Bronchial epithelial cell (primary cell): ENCODE results near the gene C5orf46. TPM values are rescaled to one million over a fixed set of nuclear protein-coding genes. Genes with fewer than 3 reads are reported as not detected.

ENCODE experiments used
- DNase-seq: peaks from one replicate; pipeline ENCODE4 v3.0.0-alpha.2; 2010; ENCODE audit warnings: low read depth
- FAIRE-seq: peaks from 2 replicates; lab custom pipeline; 2011; peaks lifted over from hg19 to GRCh38; lab: Jason Lieb, UNC
- H3K27me3 ChIP-seq: 2 replicates; pipeline ENCODE4 v1.5.1; 2011; ENCODE audit warnings: low read length; ENCODE audit not compliant: control insufficient read depth, insufficient read depth
- H3K36me3 ChIP-seq: 2 replicates; pipeline ENCODE4 v1.5.1; 2011; ENCODE audit warnings: low read length; ENCODE audit not compliant: control insufficient read depth, insufficient read depth
- H3K4me3 ChIP-seq: 2 replicates; pipeline ENCODE4 v1.5.1; 2011; ENCODE audit warnings: mild to moderate bottlenecking, low read depth, low read length, control low read depth
- CTCF ChIP-seq: IDR thresholded peaks from 2 replicates; pipeline ENCODE4 v1.5.1; 2011; ENCODE audit warnings: mild to moderate bottlenecking, moderate library complexity, low read length, control low read depth, inconsistent platforms; ENCODE audit not compliant: insufficient read depth, severe bottlenecking
- total RNA-seq: library from RNA; depleted of rRNA; stranded (reverse); fragments of >200 nt; gene quantifications from 2 replicates; pipeline ENCODE4 v1.2.1, GENCODE V29; 2014

Gene C5orf46
- total RNA-seq, 1 donor from 2014 or later, result not detected

DNA sequence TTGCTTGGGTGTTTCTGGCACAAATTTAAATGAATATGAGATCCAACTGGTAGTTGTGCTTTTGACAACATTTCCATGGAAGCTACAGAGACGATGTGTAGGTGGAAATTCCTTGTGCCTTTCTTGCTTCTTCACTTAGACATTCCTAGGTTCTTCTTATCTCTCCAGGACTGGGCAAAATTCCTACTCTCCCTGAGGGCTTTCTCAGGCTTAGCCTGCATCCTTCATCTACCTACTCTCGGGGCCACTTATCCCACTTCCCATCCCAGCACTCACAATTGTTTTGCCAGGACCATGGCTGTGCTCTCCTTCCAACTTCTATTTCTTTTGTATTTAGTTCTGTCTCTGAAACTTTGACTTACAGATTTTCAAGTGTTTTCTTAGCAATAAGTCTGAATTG is 57.1 kb downstream of the C5orf46 start:
- Histone ChIP-seq H3K36me3 (no peaks in the 10 kb centered on the region), H3K4me3 (no peak overlapping the region), H3K27me3 (no peaks in the 10 kb centered on the region)
- FAIRE-seq (no peak), DNase-seq (no peak)
- TF ChIP-seq CTCF, result no peak

DNA sequence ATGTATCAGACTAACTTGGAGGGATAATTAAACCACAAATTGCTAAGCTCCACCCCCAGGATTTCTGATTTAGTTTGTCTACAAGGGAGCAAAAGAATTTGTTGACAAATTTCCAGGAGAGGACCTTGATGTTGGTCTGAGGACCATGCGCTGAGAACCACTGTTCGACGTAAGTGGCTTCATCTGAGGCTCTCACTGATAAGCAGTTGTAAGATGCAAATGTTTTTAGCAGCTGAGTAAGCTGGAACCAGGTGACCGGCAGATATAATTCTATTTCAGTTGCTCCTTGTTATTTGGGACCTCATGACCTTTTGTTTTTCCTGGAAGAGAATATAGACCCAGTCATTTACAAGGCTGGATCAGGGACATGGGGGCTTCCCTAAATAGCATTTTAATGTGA is 60.7 kb downstream of the C5orf46 start:
- H3K4me3 ChIP-seq, result no peak overlapping the region
- peaks cover 1% of the 10 kb centered on the region for H3K27me3 ChIP-seq
- no peaks in the 10 kb centered on the region for H3K36me3 ChIP-seq
- no peak for TF ChIP-seq CTCF
- DNase-seq, result no peak
- no peak for FAIRE-seq

DNA sequence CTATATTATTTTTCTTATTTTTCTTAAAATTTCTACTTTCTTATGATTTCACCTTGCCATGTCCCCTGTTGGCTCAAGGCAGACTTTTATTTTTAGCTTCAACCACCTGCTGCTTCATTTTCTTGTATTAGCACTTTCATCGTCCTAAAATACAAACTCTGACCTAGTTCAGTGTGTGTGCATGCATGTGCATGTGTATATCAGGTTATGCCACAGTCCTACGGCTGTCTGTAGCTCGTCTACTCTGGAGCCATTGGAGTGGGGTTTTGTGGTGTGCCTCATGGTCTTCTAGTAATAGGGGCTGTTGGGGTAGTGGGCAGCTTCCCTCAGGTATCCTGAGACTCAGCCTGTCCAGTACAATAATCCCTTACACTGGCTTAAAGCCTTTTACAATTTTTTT is 61.5 kb downstream of the C5orf46 start:
- FAIRE-seq (no peak), DNase-seq (no peak)

DNA sequence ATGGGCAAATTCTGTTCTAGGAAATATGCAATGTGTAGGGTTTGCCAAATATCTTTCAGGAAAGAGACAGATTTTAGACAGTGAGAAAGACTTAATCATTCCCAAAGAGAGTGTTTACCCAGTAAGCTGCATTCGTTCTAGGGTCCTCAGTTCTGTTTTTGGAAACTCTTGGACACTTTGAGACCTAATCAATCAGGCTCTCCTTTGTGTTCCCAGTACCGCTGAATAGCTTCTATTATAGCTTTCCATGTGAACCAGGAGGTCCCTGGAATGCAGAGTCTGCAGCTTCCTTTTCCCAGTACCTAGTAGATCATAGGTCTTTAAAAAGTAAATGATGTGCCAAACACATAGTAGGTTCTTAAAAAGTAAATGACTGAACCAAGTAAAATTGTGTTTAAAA is 63.5 kb downstream of the C5orf46 start:
- DNase-seq, result no peak
- Histone ChIP-seq H3K36me3 (no peaks in the 10 kb centered on the region), H3K27me3 (peaks cover 1% of the 10 kb centered on the region), H3K4me3 (no peak overlapping the region)
- FAIRE-seq, result no peak
- TF ChIP-seq CTCF, result no peak

More for the DNA sequence above, 61.5 kb downstream of the C5orf46 start:
- Histone ChIP-seq H3K36me3 (no peaks in the 10 kb centered on the region), H3K4me3 (no peak overlapping the region), H3K27me3 (peaks cover 1% of the 10 kb centered on the region)
- TF ChIP-seq CTCF, result no peak

Other genes starting within 250 kb of the C5orf46 start
- not detected in 2 replicates for gene JAKMIP2, start 123.8 kb downstream of the C5orf46 start, total RNA-seq
- gene SPINK1, start 74.9 kb downstream of the C5orf46 start, total RNA-seq, result 0.51 and 1.1 TPM in 2 replicates
- not detected in 2 replicates for gene SCGB3A2, start 27.8 kb downstream of the C5orf46 start, total RNA-seq
- 8.4 and 151 TPM in 2 replicates for gene SPINK5, start 157.4 kb upstream of the C5orf46 start, total RNA-seq